K562 (cell line): ENCODE measurements around the gene DKKL1. TPM values are rescaled to one million over a fixed set of nuclear protein-coding genes. Genes with fewer than 3 reads are reported as not detected.

Experiments
- ATAC-seq: fragments of 200-7000 bp; cut with Tn5 transposase; 3 replicates; pipeline ENCODE4 v1.9.1; 2020; ENCODE audit warnings: moderate library complexity
- BruUV-seq: library from RNA; stranded (reverse); fragments of 400-500 nt; replicated peaks from 2 replicates; lab custom pipeline; 2021; lab: Mats Ljungman, UMichigan
- CTCF ChIA-PET: fragments of 300-600 bp; formaldehyde crosslinking; extraction: SDS; loops from one replicate; lab custom pipeline; 2021; ENCODE audit warnings: low intra/inter-chr PET ratio; lab: Yijun Ruan, JAX
- POLR2A ChIA-PET: fragments of 300-600, 350-650 bp; sonication (Branson Sonifier 250); formaldehyde crosslinking; extraction: SDS; loops from one replicate; lab custom pipeline; 2021; ENCODE audit warnings: antibody characterized with exemption, inconsistent platforms; lab: Yijun Ruan, JAX
- DNase-seq, 4 experiments: peaks; one replicate each; pipeline versions ENCODE4 v3.0.0 to v3.0.0-alpha.2; 2011 to 2018; ENCODE audit warnings: low spot score in 3 of 4, mixed read lengths in 3 of 4; ENCODE audit errors: extremely low read depth in 1 of 4
- FAIRE-seq: peaks from 2 replicates; lab custom pipeline; 2011; peaks lifted over from hg19 to GRCh38; lab: Jason Lieb, UNC
- H2AFZ ChIP-seq: 2 replicates; pipeline ENCODE4 v1.6.0; 2011; ENCODE audit warnings: low read depth, low read length, control low read depth, inconsistent platforms
- H3K27ac ChIP-seq: fragments of 200-600 bp; 3 replicates; pipeline ENCODE4 v1.8.0; 2011; ENCODE audit warnings: low read depth, mild to moderate bottlenecking, control low read depth, inconsistent platforms, low read length, moderate library complexity, mixed read lengths; ENCODE audit errors: extremely low read depth
- H3K27me3 ChIP-seq, 2 experiments: fragments of 300-600 bp in 1 of 2; 2 replicates in 1 of 2; 3 replicates in 1 of 2; pipeline versions ENCODE4 v1.6.0 to v1.8.0; 2011; ENCODE audit warnings: inconsistent platforms in 2 of 2, low read length in 2 of 2, mild to moderate bottlenecking in 1 of 2, mixed read lengths in 1 of 2, moderate library complexity in 1 of 2; ENCODE audit not compliant: control insufficient read depth in 2 of 2, insufficient read depth in 2 of 2
- H3K36me3 ChIP-seq: fragments of 300-600 bp; 3 replicates; pipeline ENCODE4 v1.8.0; 2011; ENCODE audit warnings: mild to moderate bottlenecking, low read length, inconsistent platforms; ENCODE audit not compliant: control insufficient read depth, insufficient read depth
- H3K4me1 ChIP-seq, 2 experiments: fragments of 200-600 bp in 1 of 2; replicated peaks in 1 of 2; 2 replicates in 1 of 2; 3 replicates in 1 of 2; pipeline versions ENCODE4 v1.5.1 to v1.8.0; 2011; ENCODE audit warnings: inconsistent platforms in 2 of 2, low read length in 2 of 2, mild to moderate bottlenecking in 1 of 2, mixed read lengths in 1 of 2, moderate library complexity in 1 of 2; ENCODE audit not compliant: control insufficient read depth in 2 of 2, insufficient read depth in 2 of 2
- H3K4me2 ChIP-seq: 2 replicates; pipeline ENCODE4 v1.6.1; 2011; ENCODE audit warnings: low read length, control low read depth, inconsistent platforms, mixed read lengths; ENCODE audit not compliant: insufficient read depth
- H3K4me3 ChIP-seq: fragments of 200-600 bp; sonication (generic), shearing (Covaris generic); 2 replicates; pipeline ENCODE4 v1.5.1; 2016; ENCODE audit warnings: control low read depth, inconsistent platforms
- H3K79me2 ChIP-seq: fragments of 200-600 bp; 3 replicates; pipeline ENCODE4 v1.8.0; 2011; ENCODE audit warnings: low read length, inconsistent platforms; ENCODE audit not compliant: control insufficient read depth, insufficient read depth
- H3K9ac ChIP-seq, 2 experiments: 2 replicates each; pipeline versions ENCODE4 v1.6.0 to v1.6.1; 2011; ENCODE audit warnings: low read depth in 2 of 2, low read length in 2 of 2, control low read depth in 1 of 2, inconsistent platforms in 1 of 2, mild to moderate bottlenecking in 1 of 2, mixed read lengths in 1 of 2; ENCODE audit not compliant: insufficient read depth in 1 of 2
- H3K9me1 ChIP-seq: one replicate; pipeline ENCODE4 v1.6.0; 2011; ENCODE audit warnings: inconsistent platforms, mild to moderate bottlenecking, low read length, moderate library complexity; ENCODE audit not compliant: control insufficient read depth, insufficient read depth
- H3K9me3 ChIP-seq: replicated peaks from 2 replicates; pipeline ENCODE4 v1.5.1; 2011; ENCODE audit warnings: low read depth, low read length, inconsistent platforms; ENCODE audit not compliant: control insufficient read depth, insufficient read depth
- H4K20me1 ChIP-seq: replicated peaks from 2 replicates; pipeline ENCODE4 v1.6.1; 2011; ENCODE audit warnings: low read length, inconsistent platforms, mixed read lengths; ENCODE audit not compliant: control insufficient read depth, insufficient read depth
- C11orf30 ChIP-seq: fragments of 450-650 bp; IDR thresholded peaks from 2 replicates; pipeline ENCODE4 v1.6.1; 2016; ENCODE audit warnings: low read depth, mild to moderate bottlenecking
- MAFF ChIP-seq: IDR thresholded peaks from 2 replicates; pipeline ENCODE4 v1.6.1; 2012; ENCODE audit warnings: low read length, improper control_type of control experiment
- MAFG ChIP-seq: fragments of 450-650 bp; conservative IDR thresholded peaks from 2 replicates; pipeline ENCODE4 v1.6.1; 2016; ENCODE audit warnings: missing genetic modification characterization, missing compliant biosample characterization
- MAFK ChIP-seq: IDR thresholded peaks from 2 replicates; pipeline ENCODE4 v1.6.1; 2011; ENCODE audit warnings: low read length, improper control_type of control experiment
- RFX5 ChIP-seq: IDR thresholded peaks from 2 replicates; pipeline ENCODE4 v1.6.1; 2011; ENCODE audit warnings: low read depth, mild to moderate bottlenecking, improper control_type of control experiment, low read length
- ZNF316 ChIP-seq: fragments of 450-650 bp; IDR thresholded peaks from 2 replicates; pipeline ENCODE4 v1.6.1; 2016
- ZNF347 ChIP-seq: fragments of 450-650 bp; formaldehyde crosslinking; IDR thresholded peaks from 2 replicates; pipeline ENCODE4 v1.4.0; 2020; ENCODE audit warnings: low read depth, mild to moderate bottlenecking, moderate library complexity
- ZNF639 ChIP-seq, 2 experiments: fragments of 200-800 bp in 1 of 2; sonication (Bioruptor generic) in 1 of 2; sonication (generic) in 1 of 2; formaldehyde crosslinking in 1 of 2; IDR thresholded peaks in 1 of 2; conservative IDR thresholded peaks in 1 of 2; 2 replicates each; pipeline versions ENCODE4 v1.5.0 to v1.6.1; 2016 to 2020; ENCODE audit warnings: missing compliant biosample characterization in 1 of 2, missing genetic modification characterization in 1 of 2, missing genetic modification reagents in 1 of 2
- ZNF75A ChIP-seq: fragments of 450-650 bp; formaldehyde crosslinking; IDR thresholded peaks from 2 replicates; pipeline ENCODE4 v1.4.0; 2020; ENCODE audit warnings: mild to moderate bottlenecking
- WGBS: fragments of 100-300 bp; shearing (Covaris generic); methylation state at CpG from one replicate; pipeline ENCODE4 v1.1.6; 2016; ENCODE audit warnings: low coverage, mixed read lengths; ENCODE audit not compliant: insufficient coverage; ENCODE audit errors: missing lambda C conversion rate; 5-methylcytosine and 5-hydroxymethylcytosine counted together
- in situ Hi-C: fragments of 300-500 bp; cut with MboI; formaldehyde crosslinking; loops from 4 replicates; pipeline ENCODE4 v1.15.0; 2018; ENCODE audit warnings: inconsistent platforms, mixed read lengths
- intact Hi-C: fragments of 100-400 bp; cut with micrococcal nuclease; formaldehyde crosslinking; loops from 2 replicates; pipeline ENCODE4 v1.14.2; 2022
- polyA plus RNA-seq, 8 experiments: library from polyadenylated mRNA; depleted of rRNA in 4 of 8; stranded (reverse) in 5 of 8; unstranded in 3 of 8; fragments of >200 nt; fragmentation: Nextera tagmentation in 2 of 8; fragmentation: Illumina TruSeq in 1 of 8; extraction: Ambion mirVana in 2 of 8; extraction: Trizol in 1 of 8; gene quantifications; 2 replicates each; pipeline versions ENCODE4 v1.2.1 to v1.2.3, GENCODE V29; 2011 to 2014; ENCODE audit warnings: inconsistent platforms in 1 of 8, missing spikeins in 1 of 8
- total RNA-seq, 7 experiments: library from RNA; depleted of rRNA in 6 of 7; stranded (reverse); fragments of >200 nt in 6 of 7; fragmentation: Illumina TruSeq in 2 of 7; extraction: Trizol in 2 of 7; gene quantifications; 2 replicates each; pipeline versions ENCODE4 v1.2.1 to v1.2.3, GENCODE V29; 2011 to 2021; ENCODE audit warnings: low replicate concordance in 1 of 7

The DKKL1 gene
- total and polyA plus RNA-seq, 9 of the 15 experiments (the other 6 are each of a cell fraction or from before 2014, with no cell fraction given) = 0.15 to 1.7 (median 0.52) TPM

- TF ChIP-seq RFX5 (no peak), ZNF347 (CRISPR knock-in tag) (no peak)
- TF ChIP-seq, all 486 proteins: peak for 3
Observed at GRCh38 chr19:49382639-49383038, 19.0 kb downstream of the DKKL1 start (continued).

GRCh38 chr19:49383599-49383998 is 19.9 kb downstream of the DKKL1 start:
- POLR2A ChIA-PET = interaction anchor here (1.1 kb wide), 1 partner anchor 10 kb away, joined by 3 read pairs; no protein-coding TSS in a partner anchor
- DNase-seq (no peak), FAIRE-seq (peak; percentile 19), ATAC-seq (no peak)
- H3K9me1 ChIP-seq = no peaks in the 10 kb centered on the region
- no TSS peak for BruUV-seq
- H3K4me3 ChIP-seq = no peak overlapping the region
- in situ Hi-C loops = no loop called here
- H3K36me3 ChIP-seq = no peaks in the 10 kb centered on the region
- peaks cover 0 to 11% of the 10 kb centered on the region in 2 experiments; a peak in 2 of 5 replicates for H3K4me1 ChIP-seq
- H3K9me3 ChIP-seq = peaks cover 7% of the 10 kb centered on the region
- CTCF ChIA-PET = no interaction called here
- H3K79me2 ChIP-seq = no peaks in the 10 kb centered on the region
- no peak overlapping the region for H3K9ac ChIP-seq
- no peak overlapping the region for H3K4me2 ChIP-seq
- peak; percentile 90 for TF ChIP-seq ZNF316
- no peak for TF ChIP-seq ZNF75A (CRISPR knock-in tag)
- peak; percentile 68 for TF ChIP-seq MAFG (tag)
- TF ChIP-seq MAFF = peak; percentile 76
- peak; percentile 80 for TF ChIP-seq C11orf30
- no peak for TF ChIP-seq ZNF639 (CRISPR knock-in tag; conservative IDR thresholded peaks at IDR 0.05 in 1 of 2, IDR thresholded peaks at IDR 0.05 in 1 of 2)
- TF ChIP-seq MAFK = peak; percentile 57
- no peak overlapping the region for H3K27ac ChIP-seq
- no peaks in the 10 kb centered on the region for H4K20me1 ChIP-seq
- H2AFZ ChIP-seq = no peak overlapping the region
- WGBS = 27% methylated on average over 1 of the region's 1 CpG
- no peaks in the 10 kb centered on the region for H3K27me3 ChIP-seq
- intact Hi-C loops = no loop called here
